GM23248 (cell line): ENCODE measurements around the gene OR5K1. TPM values are rescaled to one million over a fixed set of nuclear protein-coding genes. Genes with fewer than 3 reads are reported as not detected.

Source experiments
- DNase-seq: peaks from one replicate; pipeline ENCODE4 v3.0.0-alpha.2; 2015
- H2AFZ ChIP-seq: fragments of 200-600 bp; sonication (generic); 2 replicates; pipeline ENCODE4 v1.6.1; 2016; ENCODE audit warnings: antibody characterized with exemption
- H3F3A ChIP-seq: fragments of 200-600 bp; sonication (generic); 2 replicates; pipeline ENCODE4 v1.6.1; 2016; ENCODE audit warnings: mild to moderate bottlenecking, antibody characterized with exemption, mixed run types; ENCODE audit not compliant: insufficient read depth
- H3K27ac ChIP-seq: fragments of 200-600 bp; sonication (generic); 2 replicates; pipeline ENCODE4 v1.5.1; 2016; ENCODE audit warnings: mild to moderate bottlenecking
- H3K27me3 ChIP-seq: fragments of 200-600 bp; sonication (generic); replicated peaks from 2 replicates; pipeline ENCODE4 v1.6.1; 2016; ENCODE audit warnings: mild to moderate bottlenecking; ENCODE audit not compliant: insufficient read depth
- H3K36me3 ChIP-seq: fragments of 200-600 bp; sonication (generic); 2 replicates; pipeline ENCODE4 v1.6.1; 2016; ENCODE audit warnings: low read depth, mild to moderate bottlenecking
- H3K4me1 ChIP-seq: fragments of 200-600 bp; sonication (generic); 2 replicates; pipeline ENCODE4 v1.6.1; 2016; ENCODE audit warnings: mild to moderate bottlenecking; ENCODE audit not compliant: insufficient read depth
- H3K4me2 ChIP-seq: fragments of 200-600 bp; sonication (generic); one replicate; pipeline ENCODE4 v1.6.1; 2016; ENCODE audit warnings: mild to moderate bottlenecking; ENCODE audit not compliant: unreplicated experiment
- H3K4me3 ChIP-seq: fragments of 200-600 bp; sonication (generic); 2 replicates; pipeline ENCODE4 v1.5.1; 2016; ENCODE audit warnings: mild to moderate bottlenecking
- H3K79me2 ChIP-seq: fragments of 200-600 bp; sonication (generic); 2 replicates; pipeline ENCODE4 v1.6.1; 2016; ENCODE audit warnings: mild to moderate bottlenecking; ENCODE audit not compliant: insufficient read depth
- H3K9ac ChIP-seq: fragments of 200-600 bp; sonication (generic); 2 replicates; pipeline ENCODE4 v1.6.1; 2016; ENCODE audit warnings: mild to moderate bottlenecking
- H3K9me2 ChIP-seq: fragments of 200-600 bp; sonication (generic); 2 replicates; pipeline ENCODE4 v1.6.1; 2016; ENCODE audit warnings: mixed run types, mild to moderate bottlenecking, moderate library complexity; ENCODE audit not compliant: insufficient read depth
- H3K9me3 ChIP-seq: fragments of 200-600 bp; sonication (generic); one replicate; pipeline ENCODE4 v1.6.1; 2017; ENCODE audit warnings: low read depth
- H4K20me1 ChIP-seq: fragments of 200-600 bp; sonication (generic); 2 replicates; pipeline ENCODE4 v1.6.0; 2016; ENCODE audit not compliant: insufficient read depth
- EZH2 ChIP-seq: fragments of 200-600 bp; sonication (generic); IDR thresholded peaks from 2 replicates; pipeline ENCODE4 v1.6.1; 2018; ENCODE audit warnings: antibody characterized with exemption, mild to moderate bottlenecking; ENCODE audit not compliant: insufficient read depth, poor library complexity, severe bottlenecking
- EZH2phosphoT487 ChIP-seq: fragments of 200-600 bp; sonication (generic); IDR thresholded peaks from 2 replicates; pipeline ENCODE4 v1.6.1; 2018; ENCODE audit warnings: antibody characterized with exemption, moderate library complexity, mild to moderate bottlenecking, low read depth; ENCODE audit not compliant: insufficient read depth
- WGBS, 2 experiments: methylation state at CpG; one replicate each; pipeline ENCODE4 v1.1.6; 2015 to 2017; ENCODE audit warnings: low lambda C conversion rate in 2 of 2, low coverage in 1 of 2; ENCODE audit errors: missing lambda C conversion rate in 2 of 2; 5-methylcytosine and 5-hydroxymethylcytosine counted together
- in situ Hi-C: fragments of 300-500 bp; cut with MboI; formaldehyde crosslinking; loops from 2 replicates; pipeline ENCODE4 v1.15.0; 2020
- polyA plus RNA-seq: library from polyadenylated mRNA; unstranded; fragments of >200 nt; fragmentation: Nextera tagmentation; extraction: Ambion mirVana; gene quantifications from 2 replicates; pipeline ENCODE4 v1.2.1, GENCODE V29; 2016
- total RNA-seq: library from RNA; depleted of rRNA; stranded (reverse); fragments of >200 nt; shearing (Covaris generic); gene quantifications from 2 replicates; pipeline ENCODE4 v1.2.3, GENCODE V29; 2014

The OR5K1 gene
- total and polyA plus RNA-seq, 2 experiments from 2014 or later: not detected

DNA sequence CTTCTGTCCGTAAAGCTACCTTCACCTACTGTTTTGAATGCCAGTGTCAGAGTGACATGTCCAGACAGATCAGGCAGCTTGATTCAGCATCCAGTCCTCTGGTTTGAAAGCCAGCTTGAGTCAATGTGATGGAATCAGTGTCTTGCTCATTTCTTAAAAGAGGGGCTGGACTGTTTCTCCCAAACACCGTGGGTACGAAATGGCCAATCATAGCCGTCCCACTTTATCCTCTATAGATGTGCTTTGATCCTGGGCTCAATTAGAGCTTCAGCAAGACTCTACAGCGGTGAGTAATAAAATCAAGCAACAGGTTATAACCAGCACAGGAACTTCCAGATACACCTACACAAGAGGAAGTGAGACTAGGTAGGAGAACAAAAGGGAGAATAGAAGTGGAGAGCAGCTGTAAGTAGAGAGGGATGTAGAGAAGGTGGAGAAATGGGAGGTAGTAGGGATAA is 17.0 kb upstream of the OR5K1 start:
- H2AFZ ChIP-seq: no peak overlapping the region

DNA sequence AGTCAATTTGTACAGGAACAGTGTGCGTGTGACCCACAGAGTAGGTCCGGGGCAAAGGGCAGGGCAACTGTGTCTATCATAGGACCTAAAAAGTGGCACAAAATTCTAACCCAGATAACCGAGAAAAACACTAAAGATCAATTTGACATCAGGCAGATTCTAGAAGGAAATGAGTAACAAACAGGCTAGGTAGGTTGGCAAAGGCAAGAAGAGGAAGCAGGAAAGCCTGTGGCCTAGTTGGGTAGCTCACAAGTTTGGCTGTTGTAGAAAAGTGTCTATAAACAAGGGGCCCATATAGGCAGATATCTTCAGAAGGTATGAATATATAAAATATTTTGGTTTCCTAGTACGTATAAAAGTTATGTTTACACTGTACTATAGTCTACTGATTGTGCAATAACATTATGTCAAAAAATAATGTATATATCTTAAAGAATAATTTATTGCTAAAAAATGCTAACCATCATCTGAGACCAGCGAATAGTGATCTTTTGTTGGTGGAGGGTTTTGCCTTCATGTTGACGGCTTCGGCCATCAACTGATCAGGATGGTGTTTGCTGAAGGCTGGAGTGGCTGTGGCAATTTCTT is 13.3 kb upstream of the OR5K1 start:
- H2AFZ ChIP-seq: no peak overlapping the region
- in situ Hi-C loops: no loop called here
- no peak overlapping the region for H3K4me3 ChIP-seq
- TF ChIP-seq EZH2phosphoT487: no peak
- no peak for TF ChIP-seq EZH2
- no peaks in the 10 kb centered on the region for H3K9me2 ChIP-seq
- H3K9me3 ChIP-seq: no peaks in the 10 kb centered on the region
- no peak overlapping the region for H3K27ac ChIP-seq
- no peaks in the 10 kb centered on the region for H4K20me1 ChIP-seq
- no peaks in the 10 kb centered on the region for H3K79me2 ChIP-seq
- no peaks in the 10 kb centered on the region for H3F3A ChIP-seq
- DNase-seq: no peak
- 41 to 42% methylated on average over 7 of the region's 7 CpGs for WGBS, 2 experiments
- no peaks in the 10 kb centered on the region for H3K4me1 ChIP-seq
- no peak overlapping the region for H3K4me2 ChIP-seq
- no peak overlapping the region for H3K9ac ChIP-seq
- H3K27me3 ChIP-seq: no peaks in the 10 kb centered on the region
- H3K36me3 ChIP-seq: no peaks in the 10 kb centered on the region

More for the DNA sequence above, 17.0 kb upstream of the OR5K1 start:
- H3K27me3 ChIP-seq: no peaks in the 10 kb centered on the region
- 22 to 29% methylated on average over 5 of the region's 5 CpGs for WGBS, 2 experiments
- H3F3A ChIP-seq: no peaks in the 10 kb centered on the region
- TF ChIP-seq EZH2: no peak
- TF ChIP-seq EZH2phosphoT487: no peak
- H3K9me3 ChIP-seq: no peaks in the 10 kb centered on the region
- no peaks in the 10 kb centered on the region for H3K36me3 ChIP-seq
- H3K79me2 ChIP-seq: no peaks in the 10 kb centered on the region
- no peak overlapping the region for H3K4me2 ChIP-seq
- H3K27ac ChIP-seq: no peak overlapping the region
- H3K9ac ChIP-seq: no peak overlapping the region
- in situ Hi-C loops: no loop called here
- H3K4me3 ChIP-seq: no peak overlapping the region
- no peak for DNase-seq
- no peaks in the 10 kb centered on the region for H4K20me1 ChIP-seq
- H3K4me1 ChIP-seq: no peaks in the 10 kb centered on the region
- H3K9me2 ChIP-seq: no peaks in the 10 kb centered on the region

DNA sequence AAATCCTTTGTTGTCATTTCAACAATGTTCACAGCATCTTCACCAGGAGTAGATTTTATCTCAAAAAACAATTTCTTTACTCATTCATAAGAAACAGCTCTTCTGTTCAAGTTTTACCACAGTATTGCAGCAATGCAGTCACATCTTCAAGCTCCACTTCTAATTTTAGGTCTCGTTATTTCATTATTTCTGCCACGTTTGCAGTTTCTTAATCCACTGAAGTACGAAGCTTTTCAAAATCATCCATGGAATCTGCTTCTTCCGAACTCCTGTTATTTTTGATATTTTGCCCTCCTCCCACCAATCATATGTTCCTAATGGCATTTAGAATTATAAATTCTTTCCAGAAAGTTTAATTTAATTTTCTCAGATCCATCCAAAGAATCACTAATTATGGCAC is 12.6 kb upstream of the OR5K1 start:
- no peak for DNase-seq
- no peaks in the 10 kb centered on the region for H3K36me3 ChIP-seq
- no peaks in the 10 kb centered on the region for H3K79me2 ChIP-seq
- no peaks in the 10 kb centered on the region for H3K9me2 ChIP-seq
- no peak overlapping the region for H3K4me2 ChIP-seq
- H3K4me1 ChIP-seq: no peaks in the 10 kb centered on the region
- in situ Hi-C loops: no loop called here
- H4K20me1 ChIP-seq: no peaks in the 10 kb centered on the region
- no peaks in the 10 kb centered on the region for H3K9me3 ChIP-seq
- H3K4me3 ChIP-seq: no peak overlapping the region
- no peak for TF ChIP-seq EZH2phosphoT487
- no peaks in the 10 kb centered on the region for H3K27me3 ChIP-seq
- no peaks in the 10 kb centered on the region for H3F3A ChIP-seq
- WGBS, 2 experiments: 13 to 14% methylated on average over 4 of the region's 4 CpGs
- no peak overlapping the region for H2AFZ ChIP-seq
- no peak overlapping the region for H3K9ac ChIP-seq
- no peak overlapping the region for H3K27ac ChIP-seq

DNA sequence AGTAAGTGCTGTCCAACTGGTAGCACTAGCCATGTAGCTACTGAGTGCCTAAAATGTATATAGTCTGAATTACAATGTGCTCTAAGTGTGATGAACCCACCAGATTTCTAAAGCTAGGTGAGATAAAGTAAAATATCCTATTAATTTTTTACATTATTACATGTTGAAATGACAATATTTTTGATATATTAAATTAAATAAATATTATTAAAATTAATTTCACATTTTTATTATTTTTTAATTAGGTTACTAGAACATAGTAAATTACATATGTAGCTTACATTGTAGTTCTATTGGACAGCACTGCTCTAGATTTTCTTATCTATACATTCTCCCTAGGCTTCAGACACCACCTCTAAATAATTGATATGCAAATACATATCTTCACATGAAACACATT is 9.2 kb upstream of the OR5K1 start:
- Histone ChIP-seq H3K27ac (no peak overlapping the region), H3K27me3 (no peaks in the 10 kb centered on the region), H3K9me2 (no peaks in the 10 kb centered on the region), H3K4me3 (no peak overlapping the region), H3K79me2 (no peaks in the 10 kb centered on the region), H3K4me2 (no peak overlapping the region), H2AFZ (no peak overlapping the region), H3F3A (no peaks in the 10 kb centered on the region), H3K36me3 (no peaks in the 10 kb centered on the region), H3K9me3 (no peaks in the 10 kb centered on the region), H3K4me1 (no peaks in the 10 kb centered on the region), H4K20me1 (no peaks in the 10 kb centered on the region), H3K9ac (no peak overlapping the region)
- in situ Hi-C loops: no loop called here
- TF ChIP-seq EZH2phosphoT487 (no peak), EZH2 (no peak)
- no peak for DNase-seq

DNA sequence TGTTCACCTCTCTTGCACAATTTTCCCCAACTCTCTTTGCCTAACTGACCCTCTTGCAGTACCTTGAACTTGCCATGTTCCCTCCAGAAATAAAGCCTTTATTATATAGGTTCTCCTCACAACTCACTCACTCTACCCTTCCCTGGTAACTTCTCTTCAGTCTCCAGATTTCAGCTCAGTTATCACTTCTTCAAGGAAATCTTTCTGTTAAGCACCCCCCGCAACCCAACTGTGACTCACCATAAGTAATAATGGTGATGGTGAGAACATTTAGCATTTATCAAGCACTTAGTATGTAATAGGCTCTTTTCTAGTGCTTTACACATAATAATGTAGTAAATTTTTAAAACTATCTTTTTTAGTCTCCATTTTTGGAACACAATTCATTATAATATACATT is 8.1 kb upstream of the OR5K1 start:
- in situ Hi-C loops: no loop called here
- Histone ChIP-seq H2AFZ (no peak overlapping the region), H3K4me3 (no peak overlapping the region), H3K9me2 (no peaks in the 10 kb centered on the region), H3K9me3 (no peaks in the 10 kb centered on the region), H4K20me1 (no peaks in the 10 kb centered on the region), H3K4me1 (no peaks in the 10 kb centered on the region), H3K9ac (no peak overlapping the region), H3K36me3 (no peaks in the 10 kb centered on the region), H3K79me2 (no peaks in the 10 kb centered on the region), H3K4me2 (no peak overlapping the region), H3F3A (no peaks in the 10 kb centered on the region), H3K27me3 (no peaks in the 10 kb centered on the region), H3K27ac (no peak overlapping the region)
- DNase-seq: no peak
- TF ChIP-seq EZH2 (no peak), EZH2phosphoT487 (no peak)
- WGBS, 2 experiments: 27 to 35% methylated on average over 1 of the region's 1 CpG
